WTC11 (cell line): ENCODE measurements around the gene BPI. TPM values are rescaled to one million over a fixed set of nuclear protein-coding genes. Genes with fewer than 3 reads are reported as not detected.

Experiments used
- ATAC-seq: fragments of 200-7000 bp; cut with Tn5 transposase; 2 replicates; pipeline ENCODE4 v1.10.0; 2021; ENCODE audit warnings: mild to moderate bottlenecking, moderate library complexity
- CTCF ChIA-PET: fragments of 300-600 bp; sonication (Branson Sonifier 250); formaldehyde crosslinking; loops from one replicate; lab custom pipeline; 2021; ENCODE audit warnings: antibody characterized with exemption; lab: Charles Lee
- POLR2A ChIA-PET: fragments of 350-600 bp; sonication (Branson Sonifier 250); formaldehyde crosslinking; loops from one replicate; lab custom pipeline; 2021; ENCODE audit warnings: antibody characterized with exemption; lab: Charles Lee
- DNase-seq: peaks from one replicate; pipeline ENCODE4 v3.0.0; 2021; ENCODE audit warnings: low spot score
- H3K27ac Mint-ChIP-seq: 2 replicates; pipeline ENCODE4 v1.8.0; 2021; ENCODE audit warnings: mixed read lengths
- H3K27me3 Mint-ChIP-seq: 2 replicates; pipeline ENCODE4 v1.8.0; 2021; ENCODE audit warnings: low read depth, mild to moderate bottlenecking, moderate library complexity, mixed read lengths
- H3K36me3 Mint-ChIP-seq: 2 replicates; pipeline ENCODE4 v1.8.0; 2021; ENCODE audit warnings: mixed read lengths
- H3K4me1 Mint-ChIP-seq: 2 replicates; pipeline ENCODE4 v1.8.0; 2022; ENCODE audit warnings: mixed read lengths
- H3K4me3 Mint-ChIP-seq: 2 replicates; pipeline ENCODE4 v1.8.0; 2021; ENCODE audit warnings: mild to moderate bottlenecking, moderate library complexity, mixed read lengths
- H3K9me3 Mint-ChIP-seq: 2 replicates; pipeline ENCODE4 v1.8.0; 2021; ENCODE audit warnings: mixed read lengths
- AR ChIP-seq: fragments of 250-450 bp; sonication (Bioruptor Pico); IDR thresholded peaks from 2 replicates; pipeline ENCODE4 v1.9.0; 2021; ENCODE audit warnings: mild to moderate bottlenecking
- ARID4B ChIP-seq: sonication (generic); formaldehyde crosslinking; IDR thresholded peaks from 2 replicates; pipeline ENCODE4 v1.8.0; 2023; ENCODE audit warnings: missing genetic modification reagents, mild to moderate bottlenecking, borderline replicate concordance
- ATF2 ChIP-seq: sonication (generic); formaldehyde crosslinking; IDR thresholded peaks from 2 replicates; pipeline ENCODE4 v1.8.1; 2022; ENCODE audit warnings: low read depth, missing genetic modification reagents, borderline replicate concordance
- ATF6 ChIP-seq: sonication (generic); formaldehyde crosslinking; IDR thresholded peaks from 2 replicates; pipeline ENCODE4 v1.8.1; 2023; ENCODE audit warnings: mild to moderate bottlenecking, missing genetic modification reagents
- E2F4 ChIP-seq: sonication (generic); formaldehyde crosslinking; IDR thresholded peaks from 2 replicates; pipeline ENCODE4 v1.8.1; 2022; ENCODE audit warnings: low read depth, mild to moderate bottlenecking, moderate library complexity, missing genetic modification reagents, borderline replicate concordance
- HMGA2 ChIP-seq: fragments of 250-450 bp; sonication (Bioruptor Pico); IDR thresholded peaks from 2 replicates; pipeline ENCODE4 v1.4.0; 2021; ENCODE audit warnings: mild to moderate bottlenecking, moderate library complexity
- HMGXB4 ChIP-seq: sonication (generic); formaldehyde crosslinking; IDR thresholded peaks from 2 replicates; pipeline ENCODE4 v1.8.1; 2023; ENCODE audit warnings: mild to moderate bottlenecking, moderate library complexity, missing genetic modification reagents
- MLX ChIP-seq: sonication (generic); formaldehyde crosslinking; IDR thresholded peaks from 2 replicates; pipeline ENCODE4 v1.8.1; 2023; ENCODE audit warnings: mild to moderate bottlenecking, missing genetic modification reagents, moderate library complexity
- NR1H2 ChIP-seq: sonication (generic); formaldehyde crosslinking; IDR thresholded peaks from 2 replicates; pipeline ENCODE4 v1.9.0; 2021; ENCODE audit warnings: mild to moderate bottlenecking, moderate library complexity, missing genetic modification reagents
- NR3C1 ChIP-seq: sonication (generic); formaldehyde crosslinking; conservative IDR thresholded peaks from 2 replicates; pipeline ENCODE4 v1.8.1; 2023; ENCODE audit warnings: low read depth, mild to moderate bottlenecking, missing genetic modification reagents
- PRRX2 ChIP-seq: fragments of 250-450 bp; sonication (Bioruptor Pico); IDR thresholded peaks from 2 replicates; pipeline ENCODE4 v1.8.0; 2021; ENCODE audit warnings: mild to moderate bottlenecking
- SOX15 ChIP-seq: fragments of 250-450 bp; sonication (Bioruptor Pico); IDR thresholded peaks from 2 replicates; pipeline ENCODE4 v1.9.0; 2021; ENCODE audit warnings: mild to moderate bottlenecking
- SP1 ChIP-seq: sonication (generic); formaldehyde crosslinking; conservative IDR thresholded peaks from 2 replicates; pipeline ENCODE4 v1.8.1; 2022; ENCODE audit warnings: missing genetic modification reagents
- TEAD1 ChIP-seq: sonication (generic); formaldehyde crosslinking; IDR thresholded peaks from 2 replicates; pipeline ENCODE4 v1.8.0; 2022; ENCODE audit warnings: mild to moderate bottlenecking, missing genetic modification reagents
- TP53 ChIP-seq: sonication (generic); formaldehyde crosslinking; IDR thresholded peaks from 2 replicates; pipeline ENCODE4 v1.8.1; 2023; ENCODE audit warnings: mild to moderate bottlenecking, missing genetic modification reagents
- ZNF263 ChIP-seq: sonication (generic); formaldehyde crosslinking; IDR thresholded peaks from 2 replicates; pipeline ENCODE4 v1.8.1; 2022; ENCODE audit warnings: low read depth, mild to moderate bottlenecking, moderate library complexity, missing genetic modification reagents
- ZNF396 ChIP-seq: fragments of 250-450 bp; sonication (Bioruptor Pico); IDR thresholded peaks from 2 replicates; pipeline ENCODE4 v1.8.0; 2021; ENCODE audit warnings: mild to moderate bottlenecking, moderate library complexity, borderline replicate concordance
- ZNF425 ChIP-seq: fragments of 250-450 bp; sonication (Bioruptor Pico); conservative IDR thresholded peaks from 2 replicates; pipeline ENCODE4 v1.9.0; 2021; ENCODE audit warnings: mild to moderate bottlenecking
- total RNA-seq: library from RNA; stranded (reverse); gene quantifications from 3 replicates; pipeline ENCODE4 v1.2.3, GENCODE V29; 2021

BPI gene
- total RNA-seq, 1 experiment from 2014 or later, result not detected

GRCh38 chr20:38311491-38311890, 7.5 kb downstream of the BPI start (continued):
- TF ChIP-seq MLX (CRISPR knock-in tag) (no peak), E2F4 (CRISPR knock-in tag) (no peak), NR1H2 (CRISPR knock-in tag) (no peak), PRRX2 (CRISPR knock-in tag) (no peak), HMGA2 (CRISPR knock-in tag) (no peak), ZNF263 (no peak), AR (CRISPR knock-in tag) (no peak), ZNF425 (no peak)

- CTCF ChIA-PET, result interaction anchor here (0.7 kb wide), 1 partner anchor 9 kb away, joined by 3 read pairs; no protein-coding TSS in a partner anchor
- no peak for ATAC-seq
- no peak for DNase-seq
- H3K36me3 Mint-ChIP-seq, result no peaks in the 10 kb centered on the region
- peaks cover 8% of the 10 kb centered on the region for H3K9me3 Mint-ChIP-seq
- no peak overlapping the region for H3K27ac Mint-ChIP-seq
- H3K27me3 Mint-ChIP-seq, result peaks cover 2% of the 10 kb centered on the region; the same call in 1 of the 2 replicates
- no peaks in the 10 kb centered on the region for H3K4me1 Mint-ChIP-seq
- no peak overlapping the region for H3K4me3 Mint-ChIP-seq
- POLR2A ChIA-PET, result no interaction called here
- TF ChIP-seq ARID4B (CRISPR knock-in tag) (no peak), ATF2 (no peak), ATF6 (CRISPR knock-in tag) (no peak), HMGA2 (CRISPR knock-in tag) (no peak), TP53 (CRISPR knock-in tag) (no peak), NR3C1 (CRISPR knock-in tag) (no peak), E2F4 (CRISPR knock-in tag) (no peak), ZNF396 (CRISPR knock-in tag) (no peak), TEAD1 (CRISPR knock-in tag) (no peak), SP1 (CRISPR knock-in tag) (no peak), HMGXB4 (CRISPR knock-in tag) (no peak), SOX15 (no peak)
These were observed 9.7 kb downstream of the BPI start for GRCh38 chr20:38313676-38314075.
